ENCODE data around the gene ESYT2.
"Not testable (repeated sequence)": the region's sequence is repeated elsewhere in the genome, so short reads cannot be mapped to it uniquely, and the experiment has no call there.

ESYT2 gene, protein sequence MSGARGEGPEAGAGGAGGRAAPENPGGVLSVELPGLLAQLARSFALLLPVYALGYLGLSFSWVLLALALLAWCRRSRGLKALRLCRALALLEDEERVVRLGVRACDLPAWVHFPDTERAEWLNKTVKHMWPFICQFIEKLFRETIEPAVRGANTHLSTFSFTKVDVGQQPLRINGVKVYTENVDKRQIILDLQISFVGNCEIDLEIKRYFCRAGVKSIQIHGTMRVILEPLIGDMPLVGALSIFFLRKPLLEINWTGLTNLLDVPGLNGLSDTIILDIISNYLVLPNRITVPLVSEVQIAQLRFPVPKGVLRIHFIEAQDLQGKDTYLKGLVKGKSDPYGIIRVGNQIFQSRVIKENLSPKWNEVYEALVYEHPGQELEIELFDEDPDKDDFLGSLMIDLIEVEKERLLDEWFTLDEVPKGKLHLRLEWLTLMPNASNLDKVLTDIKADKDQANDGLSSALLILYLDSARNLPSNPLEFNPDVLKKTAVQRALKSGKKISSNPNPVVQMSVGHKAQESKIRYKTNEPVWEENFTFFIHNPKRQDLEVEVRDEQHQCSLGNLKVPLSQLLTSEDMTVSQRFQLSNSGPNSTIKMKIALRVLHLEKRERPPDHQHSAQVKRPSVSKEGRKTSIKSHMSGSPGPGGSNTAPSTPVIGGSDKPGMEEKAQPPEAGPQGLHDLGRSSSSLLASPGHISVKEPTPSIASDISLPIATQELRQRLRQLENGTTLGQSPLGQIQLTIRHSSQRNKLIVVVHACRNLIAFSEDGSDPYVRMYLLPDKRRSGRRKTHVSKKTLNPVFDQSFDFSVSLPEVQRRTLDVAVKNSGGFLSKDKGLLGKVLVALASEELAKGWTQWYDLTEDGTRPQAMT

DNA sequence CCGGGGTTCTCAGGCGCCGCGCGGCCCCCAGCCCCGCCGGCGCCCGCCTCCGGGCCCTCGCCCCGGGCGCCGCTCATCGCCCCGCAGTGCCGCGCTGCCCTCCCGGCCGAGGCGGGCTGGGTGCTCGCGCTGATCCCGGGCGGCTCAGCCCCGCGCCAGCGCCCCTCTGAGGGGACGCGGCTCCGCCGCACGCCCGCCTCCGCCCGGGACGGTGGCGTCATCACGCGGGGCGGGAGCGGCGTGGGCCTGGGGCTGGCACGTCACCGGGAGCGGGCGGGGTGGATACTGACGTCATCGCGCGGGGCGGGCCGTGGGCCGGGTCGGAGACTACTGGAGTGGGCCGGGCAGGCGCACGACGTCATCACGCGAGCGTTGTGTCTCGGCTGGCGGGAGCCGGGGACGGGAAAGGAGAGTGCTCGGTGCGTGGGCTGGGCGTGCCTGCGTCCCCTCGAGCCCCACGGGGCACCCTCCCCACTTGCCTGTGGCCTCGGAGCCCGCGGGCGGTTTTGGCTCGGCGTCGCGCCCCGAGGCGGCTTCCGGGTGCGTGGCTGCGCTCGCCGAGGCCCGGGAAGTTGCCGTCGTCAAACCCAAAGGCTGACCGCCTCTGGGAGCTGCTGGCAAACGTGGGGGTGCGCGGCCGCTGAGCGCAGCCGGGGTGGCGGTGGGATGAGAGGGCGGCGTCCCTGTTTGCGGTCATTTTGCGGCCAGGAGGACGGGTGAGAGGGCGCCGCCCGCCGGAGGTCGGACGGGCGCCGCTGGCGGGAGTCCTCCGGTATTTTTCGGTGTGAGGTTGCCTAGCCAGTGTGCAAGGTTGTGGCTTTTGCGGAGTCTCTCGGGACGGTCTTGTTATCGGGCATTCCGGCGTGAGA lies at the start of gene ESYT2:
TSS of gene ESYT2 (minus strand) at position 168 of the 869 bp plus-strand sequence. CDS start at position 77, 91 bp downstream.
- peak; percentile 99 for DNase-seq

DNA sequence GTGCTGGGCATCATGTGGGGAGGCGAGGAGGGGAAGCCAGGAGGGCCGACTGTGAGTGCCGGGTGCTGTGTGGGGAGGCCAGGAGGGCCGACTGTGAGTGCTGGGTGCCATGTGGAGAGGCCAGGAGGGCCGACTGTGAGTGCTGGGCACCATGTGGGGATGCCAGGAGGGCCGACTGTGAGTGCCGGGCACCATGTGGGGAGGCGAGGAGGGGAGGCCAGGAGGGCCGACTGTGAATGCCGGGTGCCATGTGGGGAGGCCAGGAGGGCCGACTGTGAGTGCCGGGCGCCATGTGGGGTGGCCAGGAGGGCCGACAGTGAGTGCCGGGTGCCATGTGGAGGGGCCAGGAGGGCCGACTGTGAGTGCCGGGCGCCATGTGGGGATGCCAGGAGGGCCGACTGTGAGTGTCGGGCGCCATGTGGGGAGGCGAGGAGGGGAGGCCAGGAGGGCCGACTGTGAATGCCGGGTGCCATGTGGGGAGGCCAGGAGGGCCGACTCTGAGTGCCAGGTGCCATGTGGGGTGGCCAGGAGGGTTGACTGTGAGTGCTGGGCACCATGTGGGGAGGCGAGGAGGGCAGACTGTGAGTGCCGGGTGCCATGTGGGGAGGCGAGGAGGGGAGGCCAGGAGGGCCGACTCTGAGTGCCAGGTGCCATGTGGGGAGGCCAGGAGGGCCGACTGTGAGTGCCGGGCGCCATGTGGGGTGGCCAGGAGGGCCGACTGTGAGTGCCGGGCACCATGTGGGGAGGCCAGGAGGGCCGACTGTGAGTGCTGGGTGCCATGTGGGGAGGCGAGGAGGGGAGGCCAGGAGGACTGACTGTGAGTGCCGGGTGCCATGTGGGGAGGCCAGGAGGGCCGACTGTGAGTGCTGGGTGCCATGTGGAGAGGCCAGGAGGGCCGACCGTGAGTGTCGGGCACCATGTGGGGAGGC lies 49.1 kb upstream of the ESYT2 start:
- not testable (repeated sequence) for DNase-seq

DNA sequence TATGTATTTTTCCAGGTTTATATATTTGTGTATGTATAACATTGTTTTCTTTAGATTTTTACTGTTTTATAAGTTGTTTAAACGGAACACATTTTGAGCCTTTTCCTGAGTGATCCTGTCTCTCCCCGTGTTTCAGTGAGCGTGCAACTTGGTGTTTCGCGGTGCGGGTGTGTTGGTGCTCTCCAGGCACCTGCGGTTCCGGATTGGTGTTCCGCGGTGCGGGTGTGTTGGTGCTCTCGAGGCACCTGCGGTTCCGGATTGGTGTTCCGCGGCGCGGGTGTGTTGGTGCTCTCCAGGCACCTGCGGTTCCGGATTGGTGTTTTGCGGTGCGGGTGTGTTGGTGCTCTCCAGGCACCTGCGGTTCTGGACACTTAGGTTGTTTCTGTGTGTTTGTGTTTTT lies 47.7 kb upstream of the ESYT2 start:
- no peak for DNase-seq

DNA sequence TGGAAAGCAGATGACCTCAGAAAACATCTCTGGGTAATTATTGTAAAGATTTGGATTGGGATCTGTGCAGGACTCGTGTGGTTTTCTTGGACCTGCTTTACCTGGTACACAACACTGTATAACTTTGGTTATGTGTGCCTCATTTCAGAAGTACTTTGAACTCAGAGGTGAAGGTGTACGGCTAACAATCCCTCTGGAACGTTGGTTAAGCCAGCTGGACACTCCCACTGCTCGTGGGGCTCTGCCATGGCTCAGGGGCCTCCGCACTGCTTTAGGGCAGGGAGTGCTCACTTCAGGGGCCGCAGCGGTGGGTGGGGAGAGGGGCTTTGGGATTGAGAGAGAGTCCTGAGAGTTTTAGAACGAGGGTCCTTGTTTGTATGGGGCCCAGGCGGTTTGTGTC lies 40.6 kb upstream of the ESYT2 start:
- DNase-seq, result no peak

DNA sequence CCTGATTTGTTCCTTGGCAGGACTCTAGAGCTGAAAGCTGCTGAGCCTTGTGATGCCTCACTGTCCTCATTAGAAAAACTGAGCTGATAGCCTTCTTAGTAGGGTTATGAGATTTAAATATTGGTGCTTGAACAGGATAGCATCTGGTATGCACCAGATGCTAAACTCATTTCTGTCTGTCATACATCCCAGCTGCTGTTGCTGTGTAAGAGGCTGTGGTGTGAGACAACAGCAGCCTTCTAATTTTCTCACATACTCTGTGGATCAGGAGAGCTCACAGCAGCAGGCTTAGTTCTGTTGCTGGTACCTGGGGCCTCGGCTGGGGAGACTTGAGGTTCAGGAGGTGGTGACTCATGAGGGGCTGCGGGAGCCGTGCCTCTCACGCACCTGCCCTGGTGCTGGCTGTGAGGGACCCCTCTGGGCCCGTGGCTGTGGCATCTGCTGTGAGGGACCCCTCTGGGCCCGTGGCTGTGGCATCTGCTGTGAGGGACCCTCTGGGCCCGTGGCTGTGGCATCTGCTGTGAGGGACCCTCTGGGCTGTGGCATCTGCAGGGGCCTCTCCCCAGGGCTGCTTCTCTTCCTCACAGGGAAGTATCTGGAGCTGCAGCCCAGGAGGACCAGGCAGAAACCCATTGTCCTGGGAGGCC lies 39.6 kb upstream of the ESYT2 start:
- no peak for DNase-seq

DNA sequence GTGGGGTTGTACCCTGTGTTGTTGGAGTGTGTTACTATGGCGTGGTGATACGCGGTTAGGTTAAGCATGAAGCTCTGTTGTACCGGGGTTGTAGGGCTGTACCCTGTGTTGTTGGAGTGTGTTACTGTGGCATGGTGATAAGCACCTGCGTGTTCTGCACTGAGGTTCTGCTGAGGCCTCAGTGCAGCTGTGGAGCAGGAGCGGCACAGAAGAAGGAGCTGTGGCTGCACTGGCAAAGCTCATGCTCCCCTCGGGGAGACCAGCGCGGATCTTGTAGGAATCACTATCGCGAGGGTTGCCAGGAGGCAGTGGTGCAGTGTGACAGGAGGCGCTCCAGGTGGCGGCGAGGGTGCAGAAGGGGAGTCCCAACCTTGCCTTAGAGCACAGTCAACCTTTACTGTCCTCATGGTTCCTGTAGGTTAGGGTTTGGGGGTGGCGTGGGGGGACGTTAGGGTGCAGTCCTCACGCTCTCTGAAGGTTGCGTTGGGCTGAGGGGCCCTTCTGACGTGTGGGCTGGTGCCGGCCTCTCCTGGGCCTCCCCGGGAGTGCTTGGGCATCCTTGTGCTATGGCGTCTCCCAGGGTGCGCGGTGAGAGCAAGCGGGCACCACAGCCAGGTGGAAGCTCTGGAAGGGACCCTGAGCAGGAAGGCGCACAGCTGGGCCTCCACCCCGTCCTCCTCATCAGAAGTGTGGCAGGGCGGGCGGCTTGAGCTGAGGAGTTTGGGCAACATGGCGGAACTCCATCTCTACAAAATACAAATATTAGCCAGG lies 38.1 kb upstream of the ESYT2 start:
- DNase-seq, result no peak

DNA sequence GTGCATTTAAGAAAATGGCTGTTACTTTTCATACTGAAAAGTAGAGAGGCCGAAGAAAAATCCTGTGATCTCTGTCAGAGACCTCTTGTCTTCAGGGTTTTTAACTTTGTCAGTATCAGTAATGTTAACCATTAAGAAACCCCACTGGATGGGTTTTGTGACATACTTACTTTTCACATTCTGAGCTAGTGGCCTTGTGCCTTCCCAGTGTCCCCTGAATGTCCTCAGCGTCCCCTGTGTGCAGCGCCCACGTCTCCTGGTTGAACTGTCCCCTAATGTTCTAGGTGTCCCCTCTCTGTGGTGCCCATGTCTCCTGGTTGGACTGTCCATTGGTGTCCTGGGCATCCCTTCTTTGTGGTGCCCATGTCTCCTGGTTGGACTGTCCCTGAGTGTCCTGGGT lies 36.7 kb upstream of the ESYT2 start:
- DNase-seq, result no peak

DNA sequence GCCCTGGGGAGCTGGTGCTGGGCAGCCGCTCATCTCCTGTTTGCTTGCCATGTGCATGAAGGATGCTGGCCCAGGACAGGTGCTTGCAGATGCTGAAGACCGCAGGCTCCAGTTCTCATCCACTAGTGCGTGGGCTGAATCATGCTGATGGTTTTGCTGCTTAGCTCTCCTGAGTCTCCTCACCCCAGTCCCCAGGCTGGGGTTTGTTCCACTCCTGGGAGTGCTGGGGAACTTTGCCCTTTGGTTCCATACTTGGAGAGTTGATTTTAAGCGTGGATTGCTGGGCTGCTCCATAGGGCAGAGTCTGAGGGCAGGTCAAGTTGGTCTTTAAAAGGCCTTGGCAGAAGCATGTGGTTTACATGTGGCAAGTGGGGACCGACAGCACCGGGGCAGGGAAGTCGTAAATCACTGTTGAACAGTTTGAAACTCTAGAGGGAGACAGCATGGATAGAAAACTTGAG lies 36.2 kb upstream of the ESYT2 start:
- no peak for DNase-seq

DNA sequence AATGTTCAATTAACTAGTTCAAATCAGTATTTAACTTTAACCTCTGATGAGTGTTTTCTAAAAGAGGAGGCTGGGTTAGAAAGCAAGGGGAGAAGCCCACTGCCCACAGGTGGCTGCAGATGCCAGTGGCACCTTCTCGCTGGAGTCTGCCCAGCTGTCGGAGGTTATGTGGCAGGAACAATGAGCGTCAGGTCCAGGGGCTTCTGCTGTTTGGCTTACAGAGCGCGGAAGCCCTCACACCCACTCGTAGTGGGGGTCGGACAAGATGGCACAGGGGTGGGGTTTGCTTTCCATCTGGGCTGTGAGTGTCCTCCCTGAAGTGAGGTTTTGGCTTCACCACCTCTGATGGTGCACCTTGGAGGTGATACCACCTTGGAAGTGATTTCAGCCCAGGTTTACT lies 35.5 kb upstream of the ESYT2 start:
- no peak for DNase-seq

DNA sequence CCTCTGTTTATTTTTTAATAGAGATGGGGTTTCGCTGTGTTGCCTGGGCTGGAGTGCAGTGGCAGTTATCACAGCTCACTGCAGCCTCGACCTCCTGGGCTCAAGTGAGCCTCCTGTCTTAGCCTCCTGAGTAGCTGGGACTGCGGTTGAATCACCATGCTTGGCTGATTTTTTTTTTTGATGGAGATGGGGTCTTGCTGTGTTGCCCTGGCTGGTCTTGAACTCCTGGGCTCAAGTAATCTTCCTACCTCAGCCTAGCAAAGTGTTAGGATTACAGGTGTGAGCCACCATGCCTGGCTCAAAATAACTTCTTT lies 35.2 kb upstream of the ESYT2 start:
- DNase-seq, result no peak

DNA sequence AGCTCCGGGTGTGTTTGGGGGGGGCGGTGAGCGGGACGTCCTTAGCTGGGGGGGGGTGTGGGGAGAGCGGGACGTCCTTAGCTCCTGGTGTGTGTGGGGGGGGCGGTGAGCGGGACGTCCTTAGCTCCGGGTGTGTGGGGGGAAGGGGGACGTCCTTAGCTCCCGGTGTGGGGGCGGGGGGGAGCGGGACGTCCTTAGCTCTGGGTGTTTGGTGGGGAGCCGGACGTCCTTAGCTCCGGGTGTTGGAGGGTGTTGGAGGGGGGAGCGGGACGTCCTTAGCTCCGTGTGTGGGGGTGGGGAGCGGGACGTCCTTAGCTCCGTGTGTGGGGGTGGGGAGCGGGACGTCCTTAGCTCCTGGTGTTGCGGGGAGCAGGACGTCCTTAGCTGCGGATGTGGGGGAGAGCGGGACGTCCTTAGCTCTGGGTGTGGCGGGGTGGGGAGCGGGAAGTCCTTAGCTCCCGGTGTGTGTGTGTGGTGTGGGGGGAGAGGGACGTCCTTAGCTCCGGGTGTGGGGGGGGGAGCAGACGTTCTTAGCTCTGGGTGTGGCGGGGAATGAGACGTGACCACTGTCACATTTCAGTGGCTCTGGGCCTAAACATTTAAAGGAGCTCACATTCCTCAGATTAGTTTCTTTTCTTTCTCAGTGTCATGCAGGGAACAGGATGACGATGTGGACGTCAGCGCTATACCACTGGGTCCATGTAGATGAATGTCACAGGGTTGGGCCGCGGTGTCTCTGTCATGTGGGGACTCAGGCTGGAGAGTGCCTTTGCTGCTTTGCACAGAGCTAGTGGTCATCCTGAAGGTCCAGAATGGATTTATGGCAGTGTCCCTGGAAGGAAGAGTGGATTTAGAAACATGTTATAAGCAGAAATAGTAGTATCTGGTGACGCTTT lies 34.5 kb upstream of the ESYT2 start:
- no peak for DNase-seq

DNA sequence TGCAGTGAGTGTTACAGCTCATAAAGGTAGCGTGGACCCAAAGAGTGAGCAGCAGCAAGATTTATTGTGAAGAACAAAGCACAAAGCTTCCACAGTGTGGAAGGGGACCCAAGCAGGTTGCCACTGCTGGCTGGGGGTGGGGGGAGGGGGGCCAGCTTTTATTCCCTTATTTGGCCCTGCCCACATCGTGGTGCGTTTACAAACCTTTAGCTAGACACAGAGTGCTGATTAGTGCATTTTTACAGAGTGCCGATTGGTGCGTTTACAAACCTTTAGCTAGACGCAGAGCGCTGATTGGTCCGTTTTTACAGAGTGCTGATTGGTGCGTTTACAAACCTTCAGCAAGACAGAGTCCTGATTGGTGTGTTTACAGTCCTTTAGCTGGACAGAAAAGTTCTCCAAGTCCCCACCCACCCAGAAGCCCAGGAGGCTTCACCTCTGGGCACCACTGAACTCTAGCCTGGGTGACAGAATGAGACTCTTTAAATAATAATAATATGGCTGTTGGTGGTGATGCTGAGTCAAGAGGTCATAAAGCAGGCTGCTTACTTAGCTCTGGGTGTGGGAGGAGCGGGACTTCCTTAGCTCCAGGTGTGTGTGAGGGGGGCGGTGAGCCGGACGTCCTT lies 33.8 kb upstream of the ESYT2 start:
- DNase-seq, result not testable (repeated sequence)

DNA sequence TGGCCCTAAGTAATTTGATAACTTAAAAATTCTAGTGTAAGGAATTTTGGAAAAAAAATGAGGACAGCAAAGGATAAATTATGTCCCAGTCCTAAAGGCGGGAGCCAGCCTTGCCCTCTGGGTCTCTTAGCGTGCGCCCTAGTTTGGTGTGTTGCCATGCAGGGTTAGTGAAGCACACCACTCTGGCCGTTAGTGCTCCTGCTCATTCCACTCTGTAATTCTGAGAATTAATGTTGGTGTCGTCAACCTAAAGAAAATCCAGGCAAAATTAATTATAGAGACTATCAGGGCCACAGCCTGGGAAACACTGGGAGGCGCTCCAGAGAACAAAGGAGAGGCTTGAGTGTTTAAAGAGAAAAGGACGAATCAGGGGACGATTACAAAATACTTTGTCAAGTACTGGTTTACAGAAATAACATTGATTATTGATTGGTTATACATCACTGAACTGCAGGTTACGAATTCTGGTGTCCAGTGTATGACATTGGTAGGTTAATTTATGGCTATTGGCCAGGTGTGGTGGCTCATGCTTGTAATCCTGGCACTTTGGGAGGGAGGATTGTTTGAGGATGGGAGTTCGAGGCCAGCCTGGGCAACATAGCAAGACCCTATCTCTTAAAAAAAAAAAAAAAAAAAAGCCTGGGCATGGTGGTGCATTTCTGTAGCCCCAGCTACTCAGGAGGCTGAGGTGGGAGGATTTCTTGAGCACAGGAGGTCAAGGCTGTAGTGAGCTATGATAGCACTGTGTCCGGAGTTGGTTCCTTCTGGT lies 32.8 kb upstream of the ESYT2 start:
- DNase-seq, result no peak

DNA sequence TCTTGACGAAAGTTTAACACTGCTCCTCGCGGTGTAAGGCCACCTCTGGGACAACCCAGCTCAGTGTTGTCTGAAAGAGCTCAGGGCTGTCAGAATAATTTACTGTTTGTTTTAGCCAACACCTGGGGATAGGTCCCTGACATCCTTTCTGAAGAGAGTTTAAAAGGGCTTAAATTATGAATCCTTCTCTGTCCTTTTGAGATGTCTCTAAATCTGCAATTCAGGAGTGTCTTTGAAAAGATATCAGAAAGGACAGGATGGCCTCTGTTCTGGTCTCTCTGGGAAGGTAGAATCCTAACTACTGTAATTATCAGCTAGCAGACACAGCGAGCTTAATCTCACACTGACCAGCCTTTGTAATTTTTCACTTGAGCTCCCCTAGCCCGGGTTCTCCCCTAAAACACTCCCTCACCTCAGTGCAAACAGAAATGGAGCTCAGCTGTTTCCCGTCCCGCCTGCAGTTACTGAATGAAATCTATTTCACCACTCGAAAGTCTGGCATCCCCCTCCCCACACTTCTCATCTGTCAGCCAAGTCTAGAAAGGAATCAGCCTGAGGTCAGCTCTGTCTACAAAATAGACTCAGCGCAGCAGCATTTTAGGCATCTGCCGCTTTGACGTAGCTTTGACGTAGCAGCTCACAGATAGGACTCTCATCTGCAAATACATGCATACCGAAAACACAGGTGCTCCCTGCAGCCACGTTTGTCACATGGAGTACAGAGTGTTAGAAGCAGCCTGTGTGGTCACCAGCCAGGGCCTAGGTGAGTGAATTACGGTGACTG lies 31.9 kb upstream of the ESYT2 start:
- no peak for DNase-seq

DNA sequence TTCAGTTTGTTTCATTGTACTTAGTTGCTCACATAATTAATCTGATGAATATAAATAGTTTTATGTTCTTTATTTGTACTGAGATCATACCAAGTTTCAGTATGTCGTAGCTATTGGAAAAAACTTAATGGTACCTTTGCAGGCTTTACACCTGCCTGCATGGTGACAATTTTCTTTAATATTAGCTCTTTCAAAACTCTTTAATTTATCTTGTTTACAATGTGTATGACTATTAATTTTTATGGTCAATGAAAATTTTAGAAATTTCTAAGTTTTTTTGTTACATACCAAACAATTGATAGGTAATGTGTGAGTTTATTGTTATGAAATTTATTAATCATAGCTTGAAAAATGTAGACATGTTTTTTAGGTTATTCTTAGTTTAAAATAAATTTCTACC lies 31.1 kb upstream of the ESYT2 start:
- DNase-seq, result no peak

DNA sequence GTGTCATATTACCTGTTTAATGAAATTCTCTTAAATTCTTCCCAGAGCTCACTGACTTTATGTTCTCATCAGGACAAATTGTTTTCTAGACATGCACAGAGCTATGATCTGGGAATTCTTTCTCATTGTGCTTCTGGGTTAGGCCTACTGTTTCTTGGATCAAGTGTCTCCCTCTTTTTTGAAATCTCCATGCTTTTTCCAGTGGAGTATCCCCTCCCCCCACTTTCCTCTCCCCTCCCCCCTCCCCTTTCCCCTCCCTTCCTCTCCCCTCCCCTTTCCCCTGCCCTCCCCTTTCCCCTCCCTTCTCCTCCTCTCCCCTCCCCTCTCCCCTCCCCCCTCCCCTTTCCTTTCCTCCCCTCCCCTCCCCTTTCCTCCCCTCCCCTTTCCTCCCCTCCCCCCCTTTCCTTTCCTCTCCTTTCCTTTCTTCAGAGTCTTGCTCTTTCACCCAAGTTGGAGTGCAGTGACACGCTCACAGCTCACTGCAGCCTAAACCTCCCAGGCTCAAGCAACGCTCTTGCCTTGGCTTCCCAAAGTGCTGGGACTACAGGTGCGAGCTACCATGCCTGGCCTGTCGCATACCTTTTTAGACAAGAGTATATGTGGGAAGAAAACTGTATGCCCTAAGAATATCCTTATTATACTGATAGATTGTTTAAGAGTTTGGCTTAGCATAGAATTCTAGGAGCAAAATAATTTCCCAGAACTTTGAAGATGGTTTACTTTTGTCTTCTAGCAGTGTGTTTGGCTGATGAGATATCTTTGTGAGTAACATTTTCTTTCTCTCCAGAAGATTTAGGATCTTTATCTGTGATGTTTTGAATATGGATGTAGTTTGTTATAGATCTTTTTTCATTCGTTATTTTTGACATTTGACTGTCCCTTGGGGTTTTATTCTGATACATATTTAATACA lies 29.5 kb upstream of the ESYT2 start:
- no peak for DNase-seq
